GM19035 (cell line): Measurements from ENCODE around the gene TSHZ2.

Experiments used
- ATAC-seq: cut with Tn5 transposase; IDR thresholded peaks from one replicate; pipeline ENCODE4 v1.9.1; 2021; ENCODE audit not compliant: unreplicated experiment

Gene TSHZ2

GRCh38 chr20:52996130-52996529 is 24.0 kb downstream of the TSHZ2 start:
- no peak for ATAC-seq

DNA sequence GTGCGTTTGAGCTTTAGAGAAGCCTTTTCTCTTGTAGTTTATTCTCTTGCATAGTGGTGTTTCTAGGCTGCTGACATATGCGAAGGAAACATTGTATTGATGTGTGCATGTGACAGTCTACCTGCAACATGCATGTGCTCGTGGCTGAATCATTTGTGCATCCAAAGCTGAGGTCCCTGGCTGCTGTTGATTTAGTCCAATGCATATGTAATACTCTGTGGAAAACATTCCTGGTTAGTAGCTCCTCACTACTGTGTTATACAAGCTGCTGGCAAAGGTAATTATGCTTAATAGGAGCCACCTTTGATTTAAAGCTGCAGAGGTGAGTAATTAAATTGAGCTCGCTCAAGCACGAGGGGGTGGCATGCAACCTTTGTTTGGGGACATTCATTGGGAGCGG is 24.5 kb downstream of the TSHZ2 start:
- no peak for ATAC-seq

DNA sequence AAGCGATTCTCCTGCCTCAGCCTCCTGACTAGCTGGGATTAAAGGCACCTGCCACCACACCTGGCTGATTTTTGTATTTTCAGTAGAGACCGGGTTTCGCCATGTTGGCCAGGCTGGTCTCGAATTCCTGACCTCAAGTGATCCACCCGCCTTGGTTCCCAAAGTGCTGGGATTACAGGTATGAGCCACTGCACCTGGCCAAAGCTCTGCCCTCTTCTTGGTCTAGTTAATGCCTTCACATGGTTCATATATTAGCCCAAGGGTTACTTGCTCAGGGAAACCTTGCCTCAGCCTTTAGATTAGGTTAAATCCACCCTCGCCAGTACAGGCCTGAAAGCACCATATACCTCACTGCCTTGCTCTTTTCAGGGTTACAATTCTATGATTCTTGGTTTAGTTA is 26.1 kb downstream of the TSHZ2 start:
- no peak for ATAC-seq

DNA sequence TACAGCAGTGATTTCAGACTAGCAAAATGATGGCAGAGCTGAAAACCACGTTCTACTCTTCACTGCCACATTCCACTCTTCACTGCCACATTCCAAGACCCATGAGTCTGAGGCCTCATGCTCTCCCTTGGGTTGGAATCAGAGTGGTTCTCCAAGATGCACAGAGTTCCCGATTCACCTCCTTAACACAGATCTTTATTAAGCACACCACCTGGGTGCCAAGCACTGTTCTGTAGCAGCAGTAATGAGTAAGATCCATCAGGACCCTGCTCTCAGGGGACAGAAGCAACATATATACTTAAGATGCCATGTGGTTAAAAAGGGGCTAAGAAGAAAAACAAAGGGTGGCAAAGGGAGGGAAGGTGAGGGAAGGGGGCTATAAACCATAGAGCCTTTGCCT is 26.9 kb downstream of the TSHZ2 start:
- no peak for ATAC-seq

- ATAC-seq, result peak; percentile 76
Measured at GRCh38 chr20:53001498-53002301, 29.5 kb downstream of the TSHZ2 start.

DNA sequence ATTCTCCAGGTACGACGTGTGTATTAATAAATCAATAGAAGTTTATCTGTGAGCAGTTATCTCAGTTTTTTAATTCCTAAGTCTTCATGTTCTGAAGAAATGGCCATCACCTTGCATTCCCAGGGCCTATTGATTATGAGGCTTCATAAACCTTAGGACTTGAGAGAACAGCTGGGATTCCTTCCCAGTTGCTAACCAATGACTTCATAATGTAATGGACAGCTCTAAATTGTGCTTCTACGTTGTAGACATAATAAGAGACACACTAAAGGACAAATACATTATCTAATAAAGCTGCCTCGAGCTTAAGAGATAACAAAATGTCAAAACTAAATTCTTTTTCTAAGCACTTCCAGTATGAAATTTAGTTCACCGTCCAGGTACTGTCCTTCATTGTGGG is 30.6 kb downstream of the TSHZ2 start:
- ATAC-seq, result no peak

DNA sequence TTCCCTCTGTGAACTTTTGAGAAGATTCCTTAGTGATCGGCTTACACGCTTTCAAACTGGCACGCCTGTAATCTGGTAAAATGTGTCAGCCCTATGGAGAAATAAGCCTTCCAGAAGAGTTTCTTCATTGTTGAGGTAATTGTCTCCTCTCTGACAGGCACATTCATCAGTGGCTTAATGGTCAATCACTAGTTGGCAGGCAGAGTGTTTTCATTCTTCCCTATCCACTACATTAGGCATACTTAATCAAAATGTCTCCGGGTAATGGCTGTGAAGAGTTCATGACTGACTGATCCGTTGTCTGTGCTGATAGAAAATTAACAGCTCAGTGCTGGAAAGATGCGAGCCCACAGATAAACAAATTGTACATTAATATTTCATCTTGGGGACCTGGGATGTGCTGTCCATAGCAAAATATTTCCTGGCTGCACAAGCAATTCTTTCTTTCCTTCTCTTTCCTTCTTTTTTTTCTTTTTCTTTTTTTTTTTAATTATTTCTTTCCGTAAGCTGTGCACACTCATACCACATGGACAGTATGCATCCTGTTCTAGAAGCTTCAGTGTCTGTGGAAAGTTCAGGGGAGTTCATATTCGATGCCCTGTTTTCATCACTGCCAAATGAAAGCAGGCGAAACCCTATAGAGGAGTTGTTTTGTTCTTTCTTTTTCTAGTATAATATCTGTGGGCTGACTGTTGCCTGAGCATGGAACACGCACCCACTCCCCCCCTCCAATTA is 31.4 kb downstream of the TSHZ2 start:
- no peak for ATAC-seq

GRCh38 chr20:53004267-53004813 is 32.2 kb downstream of the TSHZ2 start:
- no peak for ATAC-seq

DNA sequence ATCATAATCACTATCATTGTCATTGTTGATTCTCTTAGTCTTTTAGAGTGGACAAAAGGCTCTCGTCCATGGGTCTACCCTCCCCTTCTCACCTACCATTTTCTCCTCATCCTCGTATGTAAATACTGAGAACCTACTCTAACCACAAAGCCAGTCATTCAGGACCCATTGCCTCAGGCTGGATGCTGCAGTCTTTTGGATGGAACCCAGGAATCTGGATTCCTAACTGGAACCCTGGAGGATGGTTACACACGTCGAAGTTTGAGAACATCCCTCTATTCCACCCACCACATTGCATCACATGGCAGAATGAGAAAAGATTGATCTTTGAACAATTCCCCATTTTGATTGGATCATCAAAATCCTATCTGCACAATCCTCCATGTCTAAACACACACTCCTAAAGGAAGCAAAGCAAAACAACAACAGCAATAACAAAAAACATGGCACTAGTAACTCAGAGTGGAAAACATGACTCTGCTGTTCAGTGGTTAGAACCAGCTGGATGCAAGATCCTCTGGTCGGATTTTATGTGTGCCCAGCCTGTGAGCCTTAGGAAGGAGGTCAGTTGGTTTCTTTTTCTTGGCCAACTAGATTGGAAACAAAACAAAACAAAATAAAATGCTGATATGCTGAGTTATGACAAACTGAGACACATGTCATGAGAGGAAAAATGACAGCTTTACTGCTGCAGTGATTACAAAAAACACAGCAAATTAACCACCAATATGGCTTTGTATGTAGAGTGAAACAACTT is 38.0 kb downstream of the TSHZ2 start:
- ATAC-seq, result no peak

DNA sequence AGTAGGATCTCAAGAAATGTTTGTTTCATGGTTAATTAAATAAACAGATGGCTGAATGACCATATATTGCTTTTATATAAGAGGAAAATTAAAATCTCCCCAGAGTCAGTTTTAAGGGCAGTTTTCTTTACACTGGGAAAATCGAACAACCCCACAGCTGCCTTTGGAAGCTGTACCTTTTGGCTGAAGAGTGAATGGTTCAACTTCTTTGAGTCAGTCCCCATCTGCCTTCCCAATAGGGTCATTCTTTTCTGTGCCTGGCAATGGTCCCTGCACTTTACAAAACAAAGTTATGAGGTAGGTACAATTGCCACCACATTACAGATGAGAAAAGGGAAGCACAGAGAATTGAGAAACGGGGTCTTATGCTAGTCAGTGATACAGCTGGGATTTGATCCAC is 39.5 kb downstream of the TSHZ2 start:
- ATAC-seq, result no peak

- ATAC-seq, result no peak
Measured at GRCh38 chr20:53013183-53013582, 41.0 kb downstream of the TSHZ2 start.

DNA sequence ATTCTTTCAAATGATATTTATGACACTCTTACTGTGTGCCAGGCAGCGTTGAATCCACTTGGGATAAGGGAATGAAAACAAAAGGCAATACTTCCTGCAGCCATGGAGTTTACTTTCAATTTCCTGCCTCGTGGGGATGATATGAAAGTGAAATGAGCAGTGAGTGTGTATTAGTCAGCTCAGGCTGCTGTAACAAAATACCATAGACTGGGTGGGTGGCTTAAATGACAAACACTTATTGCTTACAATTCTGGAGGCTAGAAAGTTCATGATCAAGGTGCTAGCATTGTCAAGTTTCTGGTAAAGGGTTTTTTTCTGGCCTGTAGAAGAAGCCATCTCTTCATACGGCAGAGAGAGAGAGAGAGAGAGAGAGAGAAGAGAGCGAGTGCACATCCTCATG is 41.7 kb downstream of the TSHZ2 start:
- no peak for ATAC-seq

- no peak for ATAC-seq
Measured at GRCh38 chr20:53016071-53016470, 43.9 kb downstream of the TSHZ2 start.

- no peak for ATAC-seq
Measured at GRCh38 chr20:53016534-53017042, 44.4 kb downstream of the TSHZ2 start.

- no peak for ATAC-seq
Measured at GRCh38 chr20:53017206-53017605, 45.0 kb downstream of the TSHZ2 start.

DNA sequence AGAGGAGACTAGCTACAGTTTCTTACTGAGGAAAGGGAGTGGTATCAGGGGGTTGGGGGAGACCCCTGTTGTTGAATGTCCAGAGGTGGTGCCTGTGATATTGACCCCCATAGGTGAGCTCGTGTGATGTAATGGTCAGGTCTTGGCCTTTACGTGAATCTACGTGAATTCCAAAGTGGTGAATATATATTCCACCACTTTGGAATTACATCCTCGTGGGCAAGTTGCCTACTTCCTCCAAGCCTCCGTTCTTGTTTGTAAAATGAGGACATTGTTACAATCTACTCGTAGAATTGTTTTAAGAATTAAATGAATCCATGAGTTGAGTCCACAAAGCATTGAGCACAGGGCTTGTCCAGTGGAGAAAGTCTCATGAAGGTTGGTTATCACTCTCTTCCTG is 47.3 kb downstream of the TSHZ2 start:
- no peak for ATAC-seq

- ATAC-seq, result no peak
Measured at GRCh38 chr20:53020376-53020775, 48.2 kb downstream of the TSHZ2 start.

- ATAC-seq, result no peak
Measured at GRCh38 chr20:53020834-53021233, 48.7 kb downstream of the TSHZ2 start.

- ATAC-seq, result peak; percentile 58
Measured at GRCh38 chr20:53021934-53022333, 49.8 kb downstream of the TSHZ2 start.

DNA sequence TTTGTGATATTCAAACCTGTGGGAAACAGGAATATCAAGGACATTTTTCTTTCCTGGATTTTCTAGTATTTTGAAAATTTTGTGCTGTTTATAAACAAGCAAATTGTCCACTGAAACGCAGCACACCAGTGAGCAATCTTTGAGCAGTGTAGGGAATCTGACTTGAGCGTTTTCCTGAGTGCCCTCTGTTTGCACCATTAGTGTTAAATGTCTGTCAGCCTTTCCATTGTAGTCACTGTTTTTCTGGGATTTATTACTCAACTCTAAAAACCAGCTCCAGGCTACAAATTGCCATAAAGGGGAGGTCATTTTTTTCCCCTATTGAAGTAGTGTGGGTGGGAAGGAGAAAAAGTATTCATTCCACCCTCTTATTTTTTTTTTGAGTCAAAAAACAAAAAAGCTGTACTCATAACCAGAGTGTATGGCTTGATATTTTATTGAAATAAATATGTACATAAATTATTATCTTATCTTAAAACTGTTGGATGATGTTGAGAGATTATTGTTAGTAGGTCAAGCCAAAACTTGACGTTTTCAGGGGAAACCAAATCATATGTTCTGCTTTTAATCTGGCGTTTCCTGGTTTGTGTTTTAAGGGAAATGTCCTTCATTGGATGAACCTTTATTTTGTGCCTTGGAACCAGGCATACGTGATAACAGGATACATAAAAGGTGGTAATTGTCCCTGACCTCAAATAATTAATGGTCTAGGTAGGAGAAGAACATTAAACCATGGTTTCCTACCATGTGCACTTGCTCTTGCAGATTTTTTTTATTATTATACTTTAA is 51.8 kb downstream of the TSHZ2 start:
- no peak for ATAC-seq
